Motor neuron (in vitro differentiated cells): ENCODE data around the gene USP47. TPM values are rescaled to one million over a fixed set of nuclear protein-coding genes. Genes with fewer than 3 reads are reported as not detected.

ENCODE experiments used
- ATAC-seq, 8 experiments: fragments of 200-7000 bp; cut with Tn5 transposase; replicated peaks in 6 of 8; 2 replicates each; pipeline ENCODE4 v1.8.0; 2021; ENCODE audit warnings: mild to moderate bottlenecking in 8 of 8, moderate library complexity in 8 of 8
- H3K27ac ChIP-seq, 2 donors: fragments of 250-450 bp; sonication (Bioruptor Pico); 2 replicates each; pipeline ENCODE4 v1.9.0; 2021; ENCODE audit warnings: antibody characterized with exemption in 2 of 2, mild to moderate bottlenecking in 2 of 2, moderate library complexity in 1 of 2
- H3K4me1 ChIP-seq, 2 donors: fragments of 250-450 bp; sonication (Bioruptor Pico); replicated peaks in 1 of 2; 2 replicates each; pipeline ENCODE4 v1.6.1; 2021; ENCODE audit warnings: antibody characterized with exemption in 2 of 2, mild to moderate bottlenecking in 2 of 2, moderate library complexity in 1 of 2
- H3K4me3 ChIP-seq, 5 donors: fragments of 250-450 bp; sonication (Bioruptor Pico); 2 replicates each; pipeline ENCODE4 v1.9.0; 2021; ENCODE audit warnings: antibody characterized with exemption in 5 of 5, mild to moderate bottlenecking in 5 of 5, moderate library complexity in 4 of 5
- WGBS, 10 experiments: fragments of 450-650 bp; shearing (Covaris generic); methylation state at CpG; one replicate each; pipeline ENCODE4 v1.0.0; 2022; 5-methylcytosine and 5-hydroxymethylcytosine counted together
- in situ Hi-C, 9 experiments: fragments of 400-800 bp; cut with MboI; loops; one replicate each; pipeline ENCODE4 v1.15.0; 2021; ENCODE audit warnings: low sequenced_read_pairs in 9 of 9, low pct_unique_long_range_greater_than_20kb in 2 of 9; ENCODE audit not compliant: unreplicated experiment in 9 of 9
- total RNA-seq, 8 experiments: library from RNA; unstranded; fragments of 300-600 nt; gene quantifications; 2 replicates each; pipeline versions ENCODE4 v1.2.3 to v1.2.4, GENCODE V29; 2022

The USP47 gene
- total RNA-seq, 8 experiments from 2014 or later, result 50.1 to 104 (median 63.8) TPM

- in situ Hi-C loops, result no loop called here
- WGBS, 10 experiments, result 0 to 60% (median 31%) methylated on average over 1 to 5 of the region's 21 CpGs; no CpG with 5 or more reads in 6 of the 10 experiments
- peak; percentile 55 to 77 (median 65) for ATAC-seq
Measured at GRCh38 chr11:11841116-11841722, 553 bp upstream of the USP47 start.

GRCh38 chr11:11842421-11843008 lies 743 bp downstream of the USP47 start:
- Histone ChIP-seq H3K4me1 (peaks cover 17 to 31% of the 10 kb centered on the region in 2 donors), H3K4me3 (peak overlapping the region; percentile 77 to 95 (median 86)), H3K27ac (peak overlapping the region; percentile 97 to 98)
- WGBS, 10 experiments, result 0 to 18% (median 0%) methylated on average over 2 to 17 of the region's 18 CpGs; no CpG with 5 or more reads in 1 of the 10 experiments
- in situ Hi-C loops, result no loop called here
- ATAC-seq, result peak; percentile 44 to 59 (median 52)

More at GRCh38 chr11:11841116-11841722, 553 bp upstream of the USP47 start:
- Histone ChIP-seq H3K4me1 (peaks cover 15 to 27% of the 10 kb centered on the region in 2 donors), H3K27ac (peak overlapping the region; percentile 97 to 98), H3K4me3 (peak overlapping the region; percentile 77 to 95 (median 86))

DNA sequence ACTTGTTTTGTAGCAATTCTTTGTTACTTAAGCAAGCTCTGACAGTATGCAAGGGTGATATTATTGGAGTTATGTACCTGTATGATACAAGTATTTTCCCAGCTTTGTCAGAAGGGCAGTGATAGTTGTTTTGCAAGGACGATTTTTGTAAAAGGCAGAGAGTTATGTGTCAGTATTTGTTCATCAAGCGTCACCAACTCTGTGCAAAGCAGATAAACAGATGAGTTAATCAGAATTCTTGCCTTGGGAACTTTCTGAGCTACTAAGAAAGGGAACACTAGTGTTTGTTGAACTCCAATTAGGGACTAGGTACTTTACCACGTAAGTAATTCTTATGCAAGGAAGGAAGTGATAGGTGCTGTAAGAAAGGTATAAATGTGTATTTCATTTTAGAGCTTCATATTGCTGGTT lies 1.4 kb downstream of the USP47 start:
- Histone ChIP-seq H3K4me1 (peaks cover 18 to 32% of the 10 kb centered on the region in 2 donors), H3K27ac (peak overlapping the region in 1 of 2 donors; percentile 17), H3K4me3 (peak overlapping the region; percentile 77 to 95 (median 86))
- WGBS, 10 experiments, result 0 to 7% (median 0%) methylated on average over 1 to 3 of the region's 3 CpGs; no CpG with 5 or more reads in 1 of the 10 experiments
- in situ Hi-C loops, result no loop called here
- ATAC-seq, result no peak

GRCh38 chr11:11843642-11844041 lies 1.9 kb downstream of the USP47 start:
- ATAC-seq, result no peak
- Histone ChIP-seq H3K4me1 (peaks cover 18 to 32% of the 10 kb centered on the region in 2 donors), H3K4me3 (peak overlapping the region; percentile 77 to 95 (median 86)), H3K27ac (no peak overlapping the region)
- in situ Hi-C loops, result no loop called here
- WGBS, 10 experiments, result 0 to 43% (median 13%) methylated on average over 1 to 2 of the region's 2 CpGs; no CpG with 5 or more reads in 1 of the 10 experiments

DNA sequence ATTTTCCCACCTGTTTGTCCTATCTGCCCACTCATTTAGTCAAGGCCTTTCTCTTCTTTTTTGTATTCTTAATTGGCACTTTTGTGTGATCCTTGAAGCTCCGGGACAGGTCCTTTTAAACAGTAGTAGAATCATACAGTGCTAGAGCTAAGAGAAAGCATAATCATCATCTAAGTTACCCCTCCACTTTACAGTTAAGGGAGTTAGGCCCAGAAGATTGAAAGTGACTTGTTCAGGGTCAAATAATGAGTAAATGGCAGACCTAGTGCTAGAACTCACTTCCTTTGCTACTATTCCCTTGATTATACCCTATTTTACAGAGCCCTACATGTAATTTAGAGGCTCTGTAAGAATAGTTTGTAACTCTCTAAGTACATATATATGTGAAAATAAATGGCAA lies 2.5 kb downstream of the USP47 start:
- H3K27ac ChIP-seq, result no peak overlapping the region
- in situ Hi-C loops, result no loop called here
- peaks cover 23 to 35% of the 10 kb centered on the region in 2 donors for H3K4me1 ChIP-seq
- no peak for ATAC-seq
- 0 to 71% (median 5%) methylated on average over 1 of the region's 1 CpG; no CpG with 5 or more reads in 2 of the 10 experiments for WGBS, 10 experiments
- peak overlapping the region; percentile 77 to 95 (median 86) for H3K4me3 ChIP-seq

GRCh38 chr11:11845071-11845470 lies 3.3 kb downstream of the USP47 start:
- peaks cover 30 to 37% of the 10 kb centered on the region in 2 donors for H3K4me1 ChIP-seq
- H3K27ac ChIP-seq, result no peak overlapping the region
- no peak overlapping the region for H3K4me3 ChIP-seq
- in situ Hi-C loops, result no loop called here
- no peak for ATAC-seq

DNA sequence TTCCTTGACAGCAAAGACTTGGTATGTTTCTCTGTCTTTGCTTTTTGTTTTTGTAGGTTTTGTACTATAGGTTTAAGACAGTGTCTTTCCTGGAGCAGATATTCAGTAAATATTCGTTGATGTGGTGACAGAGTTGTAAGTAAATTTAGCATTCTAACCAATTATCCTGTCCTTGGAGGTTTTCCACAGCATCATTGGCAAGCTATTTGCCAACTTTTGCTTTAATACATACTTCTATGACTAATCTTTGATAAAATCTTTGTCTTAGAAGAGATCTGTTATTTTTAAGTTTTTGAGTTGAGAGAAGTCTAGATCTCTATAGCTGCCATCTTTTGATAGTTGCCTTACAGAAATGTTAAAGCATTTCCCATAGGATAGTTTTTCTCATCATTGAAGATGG lies 3.8 kb downstream of the USP47 start:
- in situ Hi-C loops, result no loop called here
- H3K4me1 ChIP-seq, result peaks cover 30 to 37% of the 10 kb centered on the region in 2 donors
- no peak overlapping the region for H3K4me3 ChIP-seq
- WGBS, 10 experiments, result 0 to 80% (median 60%) methylated on average over 1 of the region's 1 CpG; no CpG with 5 or more reads in 3 of the 10 experiments
- ATAC-seq, result no peak
- H3K27ac ChIP-seq, result no peak overlapping the region

DNA sequence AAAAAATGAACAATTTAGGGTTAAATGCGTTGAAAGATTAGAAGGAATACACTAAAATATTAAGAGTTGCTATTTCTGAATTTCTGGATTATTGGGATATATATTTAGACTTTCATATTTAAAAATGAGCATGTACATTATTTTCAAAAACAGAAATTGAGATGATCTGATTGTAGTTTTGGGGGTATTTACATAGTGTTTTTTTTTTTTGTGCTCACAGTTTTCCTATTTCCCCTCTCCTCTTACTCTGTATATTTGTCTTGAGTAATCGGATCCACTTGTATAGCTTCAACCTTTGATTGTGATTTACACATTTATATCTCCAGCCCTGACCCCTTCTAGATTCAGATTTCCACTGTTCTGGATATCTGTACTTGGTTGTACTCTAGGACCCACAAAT lies 5.3 kb downstream of the USP47 start:
- Histone ChIP-seq H3K27ac (no peak overlapping the region), H3K4me1 (peaks cover 27 to 34% of the 10 kb centered on the region in 2 donors), H3K4me3 (no peak overlapping the region)
- in situ Hi-C loops, result no loop called here
- ATAC-seq, result no peak
- 72 to 100% (median 93%) methylated on average over 1 to 2 of the region's 2 CpGs for WGBS, 10 experiments

DNA sequence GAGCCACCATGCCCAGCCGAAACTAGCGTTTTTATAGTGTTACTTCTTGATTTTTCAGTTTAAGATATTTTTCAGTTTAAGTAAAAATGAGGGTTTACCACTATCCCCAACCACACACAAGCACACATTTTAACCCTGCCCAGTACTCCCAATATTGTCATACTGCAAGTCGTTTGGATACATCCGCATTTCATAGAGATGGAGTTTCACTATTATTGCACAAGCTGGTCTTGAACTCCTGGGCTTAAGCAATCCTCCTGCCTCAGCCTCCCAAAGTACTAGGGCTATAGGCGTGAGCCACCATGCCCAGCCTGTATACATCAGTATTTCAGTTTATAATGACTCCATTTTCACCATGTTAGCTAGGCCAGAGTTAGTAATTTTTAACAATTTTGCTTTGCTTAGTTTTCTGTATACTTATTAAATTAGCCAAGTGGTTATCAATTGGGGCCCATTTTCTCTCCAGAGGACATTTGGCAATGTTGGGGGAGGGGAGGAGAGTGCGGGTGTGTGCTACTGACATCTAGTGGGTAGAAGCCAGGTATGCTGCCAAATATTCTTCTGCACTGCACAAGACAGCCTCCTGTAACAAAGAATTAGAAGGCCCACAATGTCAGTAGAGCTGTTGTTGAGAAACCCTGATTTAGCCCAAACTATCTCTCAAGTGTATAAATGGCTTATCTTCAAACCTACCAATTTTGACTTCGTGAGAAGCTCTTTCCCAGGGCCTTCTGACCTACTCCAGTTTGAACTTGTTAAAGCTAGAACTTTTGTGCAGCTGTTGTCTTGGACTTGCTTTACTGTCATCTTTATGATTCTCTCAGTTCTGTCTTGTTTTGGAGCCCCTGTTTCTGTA lies 7.3 kb downstream of the USP47 start:
- H3K4me3 ChIP-seq, result no peak overlapping the region
- peak; percentile 66 to 93 (median 84) for ATAC-seq
- H3K4me1 ChIP-seq, result peaks cover 29 to 32% of the 10 kb centered on the region in 2 donors
- 46 to 98% (median 65%) methylated on average over 1 to 5 of the region's 7 CpGs; no CpG with 5 or more reads in 1 of the 10 experiments for WGBS, 10 experiments
- in situ Hi-C loops, result no loop called here
- H3K27ac ChIP-seq, result peak overlapping the region in 1 of 2 donors; percentile 12

DNA sequence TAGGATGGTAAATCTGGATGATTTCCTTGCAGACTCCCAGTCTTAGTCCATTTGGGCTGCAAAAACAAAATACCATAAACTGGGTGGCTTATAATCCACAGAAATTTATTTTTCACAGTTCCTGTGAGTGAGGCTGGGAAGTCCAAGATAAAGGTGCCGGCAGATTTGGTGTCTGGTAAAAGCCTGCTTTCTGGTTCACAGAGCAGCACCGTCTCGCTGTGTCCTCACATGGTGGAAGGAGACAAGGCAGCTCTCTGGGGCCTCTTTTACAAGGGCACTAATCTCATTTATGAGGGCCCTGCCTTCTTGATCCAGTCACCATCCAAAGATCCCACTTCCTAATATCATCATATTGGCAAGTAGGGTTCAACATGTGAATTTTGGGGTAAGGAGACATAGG lies 8.9 kb downstream of the USP47 start:
- WGBS, 10 experiments, result 89 to 100% (median 90%) methylated on average over 1 to 3 of the region's 3 CpGs; no CpG with 5 or more reads in 5 of the 10 experiments
- in situ Hi-C loops, result no loop called here
- H3K4me3 ChIP-seq, result no peak overlapping the region
- no peak overlapping the region for H3K27ac ChIP-seq
- ATAC-seq, result no peak
- peaks cover 15 to 21% of the 10 kb centered on the region in 2 donors for H3K4me1 ChIP-seq

DNA sequence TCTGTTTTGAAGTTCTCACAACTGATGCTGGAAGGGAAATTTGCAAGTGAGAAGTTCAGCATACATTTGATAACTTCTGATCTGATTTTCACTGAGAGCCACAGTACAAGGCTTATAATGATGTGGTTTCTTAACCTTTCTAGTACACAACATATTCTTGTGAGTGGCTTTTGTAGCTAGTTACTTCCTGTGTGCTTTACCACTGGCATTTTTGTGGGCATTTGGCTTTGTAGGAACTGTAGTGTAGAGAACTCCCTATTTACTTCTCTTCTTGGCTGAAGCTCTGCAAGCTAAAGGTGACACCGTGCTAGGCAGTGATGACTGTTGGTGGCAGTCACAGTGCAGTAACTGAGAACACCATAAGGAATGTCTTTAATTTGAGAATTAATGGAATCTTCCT lies 14.9 kb downstream of the USP47 start:
- 71 to 100% (median 100%) methylated on average over 1 of the region's 1 CpG; no CpG with 5 or more reads in 3 of the 10 experiments for WGBS, 10 experiments
- Histone ChIP-seq H3K27ac (no peak overlapping the region), H3K4me1 (peaks cover 3 to 11% of the 10 kb centered on the region in 2 donors), H3K4me3 (no peak overlapping the region)
- in situ Hi-C loops, result no loop called here
- ATAC-seq, result peak in 1 of 8 experiments; percentile 36

- peak in 1 of 8 experiments; percentile 64 for ATAC-seq
- Histone ChIP-seq H3K27ac (no peak overlapping the region), H3K4me3 (no peak overlapping the region)
Measured at GRCh38 chr11:11857769-11858168, 16.0 kb downstream of the USP47 start.

DNA sequence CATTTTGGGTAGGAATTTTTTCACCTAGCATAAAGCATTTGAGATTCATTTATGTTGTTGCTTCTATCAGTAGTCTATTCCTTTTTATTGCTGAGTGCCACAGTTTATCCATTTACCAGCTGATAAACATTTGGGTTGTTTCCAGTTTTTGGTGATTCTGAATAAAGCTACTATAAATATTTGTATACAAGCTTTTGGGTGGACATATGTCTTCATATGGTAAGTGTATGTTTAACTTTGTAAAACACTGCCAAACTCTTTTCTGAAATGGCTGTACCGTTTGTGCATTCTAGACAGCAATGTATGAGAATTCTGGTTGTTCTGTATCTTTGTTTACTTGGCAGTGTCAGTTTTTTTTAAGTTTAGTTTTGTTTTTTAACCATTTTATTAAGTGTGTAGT lies 16.9 kb downstream of the USP47 start:
- WGBS, 10 experiments, result 8 to 100% (median 92%) methylated on average over 1 of the region's 1 CpG; no CpG with 5 or more reads in 2 of the 10 experiments
- in situ Hi-C loops, result no loop called here
- no peak overlapping the region for H3K4me3 ChIP-seq
- no peak for ATAC-seq
- peaks cover 3 to 7% of the 10 kb centered on the region in 2 donors for H3K4me1 ChIP-seq
- no peak overlapping the region for H3K27ac ChIP-seq

More at GRCh38 chr11:11857769-11858168, 16.0 kb downstream of the USP47 start:
- in situ Hi-C loops, result no loop called here
- WGBS, 10 experiments, result 58 to 100% (median 89%) methylated on average over 1 to 5 of the region's 5 CpGs
- peaks cover 3 to 7% of the 10 kb centered on the region in 2 donors for H3K4me1 ChIP-seq
